NCI-H748 (cell line): ENCODE results near the gene PGGHG.
"Not testable (repeated sequence)": the region's sequence is repeated elsewhere in the genome, so short reads cannot be mapped to it uniquely, and the experiment has no call there.

ENCODE experiments used
- DNase-seq: peaks from one replicate; lab custom pipeline; 2025; ENCODE audit not compliant: unreplicated experiment; lab: John Stamatoyannopoulos, UW

PGGHG gene

DNA sequence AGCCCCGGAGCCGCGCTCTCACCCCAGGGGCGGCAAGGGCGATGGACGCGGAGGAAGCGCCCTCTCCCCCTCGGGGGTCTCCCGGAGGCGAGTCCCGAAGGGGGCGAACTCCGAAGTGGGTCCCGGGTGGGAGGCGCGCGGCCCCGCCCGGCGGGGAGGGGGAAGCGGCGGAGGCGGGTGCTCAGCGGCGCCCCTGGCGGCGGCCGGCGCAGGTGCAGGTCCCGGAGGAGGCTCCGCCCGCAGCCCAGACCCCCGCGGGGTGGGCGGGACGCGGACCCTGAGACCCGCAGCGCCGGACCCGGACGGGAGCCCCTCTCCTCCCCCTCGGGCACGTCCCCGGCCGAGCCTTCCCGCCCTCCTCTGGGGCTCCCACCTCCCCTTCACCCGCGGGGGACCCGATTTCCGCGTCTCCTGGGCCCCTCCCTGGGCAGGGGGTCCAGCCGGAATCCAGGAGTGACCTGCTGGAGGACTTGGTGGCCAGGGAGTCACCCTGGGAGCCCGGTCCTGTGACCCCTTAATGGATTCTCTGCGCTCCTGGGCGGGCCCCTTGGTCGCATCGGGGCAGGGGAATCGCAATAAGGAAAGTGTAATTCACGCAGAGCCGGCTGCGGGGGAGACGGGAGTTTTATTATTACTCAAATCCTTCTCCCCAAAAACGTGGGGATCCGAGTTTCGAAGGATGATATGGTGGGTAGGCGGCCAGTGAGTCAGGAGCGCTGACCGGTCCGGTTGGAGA lies 22.3 kb downstream of the PGGHG start:
- not testable (repeated sequence) for DNase-seq

DNA sequence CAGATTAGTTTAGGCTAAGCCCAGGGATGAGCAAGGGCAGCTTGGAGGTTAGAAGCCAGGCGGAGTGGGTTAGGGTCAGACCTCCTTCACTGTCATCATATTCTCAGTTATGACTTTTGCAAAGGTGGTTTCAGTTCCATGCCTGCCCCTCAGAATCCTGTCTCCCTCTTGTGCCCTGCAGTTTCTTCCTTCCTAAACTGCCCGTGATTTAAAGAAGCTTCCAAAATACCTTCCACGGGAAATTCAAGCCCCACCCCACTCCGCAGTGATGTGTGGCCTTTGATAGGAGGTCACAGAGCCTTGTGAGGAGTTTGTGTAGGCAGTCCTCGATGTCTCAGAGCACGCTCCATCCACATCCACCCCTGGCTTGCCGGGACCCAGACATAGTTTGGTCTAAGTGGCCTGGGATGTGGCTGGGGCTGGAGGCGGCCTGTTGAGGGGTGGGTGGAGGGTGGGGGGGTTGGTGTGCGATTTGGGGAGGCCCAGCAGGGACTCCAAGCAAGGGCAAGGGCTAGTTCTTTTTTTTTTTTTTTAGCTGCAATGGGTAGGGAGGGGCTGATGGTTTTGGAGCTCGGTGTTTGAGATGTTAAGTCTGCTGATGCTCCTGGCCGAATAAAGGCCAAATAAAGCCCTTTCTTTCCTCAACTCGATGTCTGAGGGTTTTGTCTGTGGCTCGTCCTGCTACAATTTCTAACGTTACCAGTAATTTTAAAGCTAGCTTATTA lies 23.3 kb downstream of the PGGHG start:
- no peak for DNase-seq

GRCh38 chr11:313304-313786 lies 24.4 kb downstream of the PGGHG start:
- no peak for DNase-seq

DNA sequence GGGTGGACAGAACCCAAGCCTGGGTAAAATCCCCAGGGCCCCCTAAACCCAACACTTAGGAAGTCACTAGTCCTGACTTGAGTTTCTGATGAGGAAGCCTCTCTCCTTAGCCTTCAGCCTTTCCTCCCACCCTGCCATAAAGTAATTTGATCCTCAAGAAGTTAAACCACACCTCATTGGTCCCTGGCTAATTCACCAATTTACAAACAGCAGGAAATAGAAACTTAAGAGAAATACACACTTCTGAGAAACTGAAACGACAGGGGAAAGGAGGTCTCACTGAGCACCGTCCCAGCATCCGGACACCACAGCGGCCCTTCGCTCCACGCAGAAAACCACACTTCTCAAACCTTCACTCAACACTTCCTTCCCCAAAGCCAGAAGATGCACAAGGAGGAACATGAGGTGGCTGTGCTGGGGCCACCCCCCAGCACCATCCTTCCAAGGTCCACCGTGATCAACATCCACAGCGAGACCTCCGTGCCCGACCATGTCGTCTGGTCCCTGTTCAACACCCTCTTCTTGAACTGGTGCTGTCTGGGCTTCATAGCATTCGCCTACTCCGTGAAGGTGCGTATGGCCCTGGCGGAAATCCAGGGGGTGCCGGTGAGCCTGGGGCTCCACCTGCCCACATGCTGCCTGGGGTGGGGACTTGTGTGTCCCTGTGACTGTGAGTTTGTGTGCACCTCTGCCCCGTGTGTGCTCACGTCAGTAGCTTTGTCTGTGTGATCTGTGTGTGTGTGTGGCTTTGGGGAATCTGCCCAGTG lies 25.0 kb downstream of the PGGHG start, which contains the start of gene IFITM1:
Gene IFITM1 (plus strand): TSS at position 254 of the 767 bp plus-strand sequence. CDS start 131 bp downstream, at position 385.
- DNase-seq = no peak

DNA sequence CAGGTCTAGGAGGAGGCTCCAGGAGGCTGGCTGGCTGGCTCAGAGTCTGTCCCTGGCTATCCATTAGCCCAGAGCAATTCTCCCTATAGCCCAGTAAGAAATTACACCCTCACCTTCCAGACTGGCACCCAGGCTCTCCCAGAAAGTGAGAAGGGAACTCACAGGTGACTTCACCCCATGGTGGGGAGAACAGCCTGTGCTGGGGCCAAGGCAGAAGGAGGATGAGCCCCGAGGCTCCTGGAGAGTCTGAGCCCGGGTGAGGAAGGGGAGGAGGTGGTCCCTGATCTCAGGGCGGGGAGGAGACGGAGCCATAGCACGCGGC lies 25.6 kb downstream of the PGGHG start:
- DNase-seq = not testable (repeated sequence)

GRCh38 chr11:315051-315481 lies 26.1 kb downstream of the PGGHG start:
- no peak for DNase-seq

DNA sequence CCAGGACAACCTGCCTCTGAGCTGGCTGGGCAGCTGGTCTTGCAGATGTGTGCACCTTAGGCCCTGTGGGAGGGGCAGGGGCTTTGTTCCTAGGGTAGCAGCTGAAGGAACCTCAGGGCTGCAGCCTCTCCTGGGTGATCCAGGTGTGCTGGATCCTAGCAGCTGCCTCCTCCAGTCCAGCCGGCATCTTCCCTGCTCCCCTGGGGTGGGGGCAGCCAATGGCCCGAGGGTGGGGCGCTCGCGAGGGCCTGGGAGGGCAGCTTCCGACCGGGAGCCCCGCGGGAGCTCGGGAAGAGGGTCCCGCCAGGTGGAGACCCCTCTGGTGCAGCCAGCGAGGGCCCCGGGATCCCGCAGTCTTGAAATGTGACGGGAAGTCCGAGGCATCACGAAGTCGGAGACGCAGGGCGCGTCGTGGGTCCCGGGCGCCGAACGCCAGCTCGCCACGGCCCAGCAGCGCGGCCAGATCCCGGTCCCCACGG lies 26.6 kb downstream of the PGGHG start:
- no peak for DNase-seq

DNA sequence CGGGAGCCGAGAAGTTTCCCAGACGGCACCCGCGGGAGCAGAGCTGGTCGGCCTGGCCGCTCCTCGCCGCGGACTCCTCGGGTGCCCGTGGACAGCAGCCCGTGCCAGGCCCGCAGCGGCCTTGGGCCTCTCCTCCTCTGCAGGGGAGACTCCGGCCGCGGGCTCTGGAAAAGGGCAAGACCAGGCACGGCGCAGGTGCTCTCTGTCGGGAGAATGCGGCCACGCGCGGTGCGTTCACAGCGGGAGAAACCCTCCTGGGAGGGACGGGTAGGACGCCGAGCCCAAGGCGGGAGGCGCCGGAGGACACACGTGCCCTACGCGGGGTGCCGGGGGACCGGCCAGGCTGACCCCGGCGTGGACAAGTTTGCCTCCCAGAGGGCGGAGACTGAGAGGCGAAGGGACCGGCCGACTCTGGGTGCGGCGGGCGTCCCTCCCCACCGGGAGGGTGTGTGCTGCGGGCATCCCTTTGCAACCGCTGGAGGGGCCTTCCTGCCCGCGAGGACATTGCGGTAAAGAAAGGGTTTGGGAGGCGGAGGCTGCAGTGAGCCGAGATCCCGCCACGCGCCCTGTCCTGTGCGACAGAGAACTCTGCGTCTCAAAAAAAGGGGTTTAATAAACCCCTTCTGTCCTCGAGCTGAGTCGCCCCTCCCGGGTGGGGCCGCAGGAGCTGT lies 27.2 kb downstream of the PGGHG start:
- no peak for DNase-seq

DNA sequence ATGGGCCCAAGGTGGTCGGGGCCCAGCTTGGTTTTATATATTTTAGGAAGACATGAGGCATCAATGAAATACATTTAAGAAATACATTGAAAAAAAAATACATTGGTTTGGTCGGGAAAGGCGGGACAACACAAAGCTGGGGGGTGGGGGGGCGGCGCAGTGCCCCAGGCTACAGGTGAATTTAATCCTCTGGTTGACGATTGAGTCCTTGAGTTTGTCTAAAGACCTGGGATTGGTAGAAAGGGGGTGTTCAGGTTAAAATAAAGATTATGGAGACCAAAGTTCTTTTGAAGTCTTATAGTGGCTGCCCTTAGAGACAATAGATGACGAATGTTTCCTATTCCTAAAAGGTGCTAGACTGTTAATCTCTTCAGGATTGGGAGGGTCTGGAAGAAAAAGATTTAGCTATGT lies 28.0 kb downstream of the PGGHG start:
- no peak for DNase-seq

- not testable (repeated sequence) for DNase-seq
Measured at GRCh38 chr11:317668-318404, 28.9 kb downstream of the PGGHG start.

- DNase-seq = not testable (repeated sequence)
Measured at GRCh38 chr11:318405-319120, 29.6 kb downstream of the PGGHG start.

GRCh38 chr11:319121-319887 lies 30.4 kb downstream of the PGGHG start:
- not testable (repeated sequence) for DNase-seq

DNA sequence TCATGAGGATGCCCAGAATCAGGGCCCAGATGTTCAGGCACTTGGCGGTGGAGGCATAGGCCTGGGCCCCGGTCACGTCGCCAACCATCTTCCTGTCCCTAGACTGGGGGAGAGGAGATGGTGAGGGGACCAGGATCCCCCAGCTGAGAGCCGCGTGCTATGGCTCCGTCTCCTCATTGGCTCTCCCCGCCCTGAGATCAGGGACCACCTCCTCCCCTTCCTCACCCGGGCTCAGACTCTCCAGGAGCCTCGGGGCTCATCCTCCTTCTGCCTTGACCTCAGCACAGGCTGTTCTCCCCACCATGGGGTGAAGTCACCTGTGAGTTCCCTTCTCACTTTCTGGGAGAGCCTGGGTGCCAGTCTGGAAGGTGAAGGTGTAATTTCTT lies 31.0 kb downstream of the PGGHG start:
- not testable (repeated sequence) for DNase-seq

GRCh38 chr11:324156-324555 lies 35.2 kb downstream of the PGGHG start:
- DNase-seq = no peak

DNA sequence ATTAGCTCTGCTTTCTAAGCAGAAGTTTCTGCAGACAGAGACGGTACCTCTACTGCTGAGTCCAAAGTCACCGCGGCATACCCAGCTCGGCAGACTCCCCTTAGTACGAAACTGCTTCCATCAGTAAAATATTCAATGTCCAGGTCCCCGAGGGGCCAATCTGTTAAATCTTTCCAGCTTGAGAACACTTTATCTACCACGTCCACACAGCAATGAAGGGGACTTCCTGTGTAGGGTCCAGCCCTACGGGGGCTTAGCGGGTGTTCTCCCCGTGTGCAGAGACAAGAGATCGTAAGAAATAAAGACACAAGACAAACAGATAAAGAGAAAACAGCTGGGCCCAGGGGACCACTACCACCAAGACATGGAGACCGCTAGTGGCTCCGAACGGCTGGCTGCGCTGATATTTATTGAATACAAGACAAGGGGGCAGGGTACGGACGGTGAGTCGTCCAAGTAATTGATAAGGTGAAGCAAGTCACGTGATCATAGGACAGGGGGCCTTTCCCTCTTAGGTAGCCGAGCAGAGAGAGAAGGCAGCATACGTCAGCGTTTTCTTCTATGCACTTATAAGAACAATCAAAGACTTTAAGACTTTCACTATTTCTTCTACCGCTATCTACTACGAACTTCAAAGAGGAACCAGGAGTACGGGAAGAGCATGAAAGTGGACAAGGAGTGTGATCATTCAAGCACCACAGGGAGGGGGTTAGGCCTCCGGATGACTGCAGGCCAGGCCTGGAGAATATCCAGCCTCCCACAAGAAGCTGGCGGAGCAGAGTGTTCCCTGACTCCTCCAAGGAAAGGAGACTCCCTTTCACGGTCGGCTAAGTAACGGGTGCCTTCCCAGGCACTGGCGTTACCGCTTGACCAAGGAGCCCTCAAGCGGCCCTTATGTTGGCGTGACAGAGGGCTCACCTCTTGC lies 35.9 kb downstream of the PGGHG start:
- not testable (repeated sequence) for DNase-seq

DNA sequence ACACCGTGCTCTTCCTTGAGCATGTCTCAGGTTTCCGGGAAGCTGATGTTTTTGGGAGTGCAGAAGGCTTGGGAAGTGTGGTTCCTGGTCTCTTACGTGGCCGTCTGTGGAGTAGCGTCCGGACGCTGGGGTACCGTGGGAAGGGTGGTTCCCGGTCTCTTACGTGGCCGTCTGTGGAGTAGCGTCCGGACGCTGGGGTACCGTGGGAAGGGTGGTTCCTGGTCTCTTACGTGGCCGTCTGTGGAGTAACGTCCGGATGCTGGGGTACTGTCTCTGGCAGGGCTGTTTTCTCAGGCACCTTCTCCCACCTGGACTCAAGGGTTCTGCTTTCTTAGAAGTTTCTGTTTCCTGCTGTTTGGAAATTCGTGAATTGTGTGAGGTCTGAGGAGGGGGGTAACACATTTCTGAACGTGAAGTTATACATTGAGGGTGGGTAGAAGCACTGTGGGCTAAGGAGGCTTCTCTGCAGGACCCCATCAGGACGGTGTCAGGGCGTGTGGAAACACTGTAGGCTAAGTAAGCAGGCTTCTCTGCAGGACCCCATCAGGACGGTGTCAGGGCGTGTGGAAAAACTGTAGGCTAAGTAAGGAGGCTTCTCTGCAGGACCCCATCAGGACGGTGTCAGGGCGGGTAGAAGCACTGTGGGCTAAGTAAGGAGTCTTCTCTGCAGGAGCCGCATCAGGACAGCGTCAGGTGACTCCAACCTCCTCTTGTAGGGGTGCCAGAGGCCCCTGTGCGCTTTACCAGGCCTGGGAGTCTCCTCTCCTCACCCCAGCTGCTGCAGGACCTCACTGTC lies 37.1 kb downstream of the PGGHG start:
- no peak for DNase-seq

DNA sequence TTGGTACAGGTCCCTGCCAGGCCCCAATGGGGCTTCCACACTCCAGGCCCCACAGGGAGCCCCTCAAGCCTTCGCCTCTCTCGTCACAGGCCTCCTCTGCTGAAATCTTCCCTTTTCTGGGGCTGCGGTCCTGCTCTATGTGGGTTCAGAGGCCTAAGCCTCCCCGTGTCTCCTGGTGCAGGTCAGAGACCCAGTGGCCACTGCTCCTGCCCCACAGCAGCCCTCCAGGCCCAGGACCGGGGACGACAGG lies 37.6 kb downstream of the PGGHG start:
- DNase-seq = no peak
